ENCODE measurements around the gene NUP62. TPM values are rescaled to one million over a fixed set of nuclear protein-coding genes. Genes with fewer than 3 reads are reported as not detected.

Gene NUP62
- total RNA-seq, 1 experiment from 2014 or later: 87.8 TPM

- Histone ChIP-seq H3K36me3 (peaks cover 6% of the 10 kb centered on the region; the same call in 1 of the 2 replicates), H3K4me1 (no peaks in the 10 kb centered on the region), H3K9me3 (replicated peaks) (no peaks in the 10 kb centered on the region), H3K27me3 (no peaks in the 10 kb centered on the region), H3K4me3 (peak overlapping the region; percentile 95; the same call in 1 of the 2 replicates), H3K27ac (no peak overlapping the region)
- DNase-seq: no peak
Observed at GRCh38 chr19:49878744-49879070, 50.6 kb downstream of the NUP62 start.

GRCh38 chr19:49877879-49878743, 51.2 kb downstream of the NUP62 start:
- H3K36me3 ChIP-seq: peaks cover 6% of the 10 kb centered on the region; the same call in 1 of the 2 replicates

GRCh38 chr19:49877020-49877878, 52.1 kb downstream of the NUP62 start, which contains the start of the genes AKT1S1 and TBC1D17:
AKT1S1 (minus strand) TSS chr19:49877355; CDS start chr19:49873295, 4,060 bp downstream.
TBC1D17 (plus strand) TSS chr19:49877702; CDS start chr19:49877724, 22 bp downstream.
- H3K4me1 ChIP-seq: no peaks in the 10 kb centered on the region
- peak; percentile 99 for DNase-seq
- no peaks in the 10 kb centered on the region; the same call in 1 of the 2 replicates for H3K36me3 ChIP-seq
- peak within 1 kb of the TSS; percentile 98 for H3K27ac ChIP-seq
- H3K27me3 ChIP-seq: no peaks in the 10 kb centered on the region
- H3K9me3 ChIP-seq (replicated peaks): no peaks in the 10 kb centered on the region
- H3K4me3 ChIP-seq: peak within 1 kb of the TSS; percentile 95

More at GRCh38 chr19:49877879-49878743, 51.2 kb downstream of the NUP62 start:
- H3K9me3 ChIP-seq (replicated peaks): no peaks in the 10 kb centered on the region
- peak; percentile 98 for DNase-seq
- H3K27ac ChIP-seq: peak overlapping the region; percentile 98
- no peaks in the 10 kb centered on the region for H3K27me3 ChIP-seq
- peak overlapping the region; percentile 95 for H3K4me3 ChIP-seq
- no peaks in the 10 kb centered on the region for H3K4me1 ChIP-seq

- Histone ChIP-seq H3K27me3 (no peaks in the 10 kb centered on the region), H3K9me3 (replicated peaks) (no peaks in the 10 kb centered on the region), H3K4me1 (no peaks in the 10 kb centered on the region), H3K36me3 (no peaks in the 10 kb centered on the region; the same call in 1 of the 2 replicates), H3K27ac (peak overlapping the region; percentile 98), H3K4me3 (peak overlapping the region; percentile 95)
- DNase-seq: peak; percentile 98 to 99
Observed at GRCh38 chr19:49876422-49877019, 52.8 kb downstream of the NUP62 start.

- H3K36me3 ChIP-seq: no peaks in the 10 kb centered on the region; the same call in 1 of the 2 replicates
- H3K4me3 ChIP-seq: peak overlapping the region; percentile 95
- DNase-seq: peak; percentile 69 to 78
- no peaks in the 10 kb centered on the region for H3K9me3 ChIP-seq (replicated peaks)
- no peaks in the 10 kb centered on the region for H3K4me1 ChIP-seq
- no peaks in the 10 kb centered on the region for H3K27me3 ChIP-seq
- H3K27ac ChIP-seq: peak overlapping the region; percentile 98
Observed at GRCh38 chr19:49875857-49876421, 53.4 kb downstream of the NUP62 start.

GRCh38 chr19:49875177-49875576, 54.1 kb downstream of the NUP62 start:
- Histone ChIP-seq H3K9me3 (replicated peaks) (no peaks in the 10 kb centered on the region), H3K27ac (no peak overlapping the region), H3K36me3 (no peaks in the 10 kb centered on the region; the same call in 1 of the 2 replicates), H3K27me3 (no peaks in the 10 kb centered on the region), H3K4me1 (no peaks in the 10 kb centered on the region), H3K4me3 (no peak overlapping the region)
- no peak for DNase-seq

GRCh38 chr19:49874503-49875157, 54.7 kb downstream of the NUP62 start:
- H3K27ac ChIP-seq: no peak overlapping the region
- H3K36me3 ChIP-seq: no peaks in the 10 kb centered on the region
- no peak for DNase-seq
- no peaks in the 10 kb centered on the region for H3K9me3 ChIP-seq (replicated peaks)
- no peaks in the 10 kb centered on the region for H3K27me3 ChIP-seq
- no peak overlapping the region for H3K4me3 ChIP-seq
- H3K4me1 ChIP-seq: no peaks in the 10 kb centered on the region

- Histone ChIP-seq H3K4me3 (no peak overlapping the region), H3K4me1 (no peaks in the 10 kb centered on the region), H3K27ac (no peak overlapping the region), H3K27me3 (no peaks in the 10 kb centered on the region), H3K9me3 (replicated peaks) (no peaks in the 10 kb centered on the region), H3K36me3 (no peaks in the 10 kb centered on the region)
- DNase-seq: no peak
Observed at GRCh38 chr19:49873834-49874233, 55.5 kb downstream of the NUP62 start.

- no peaks in the 10 kb centered on the region for H3K4me1 ChIP-seq
- H3K36me3 ChIP-seq: no peaks in the 10 kb centered on the region
- no peaks in the 10 kb centered on the region for H3K9me3 ChIP-seq (replicated peaks)
- no peak overlapping the region for H3K27ac ChIP-seq
- no peak overlapping the region for H3K4me3 ChIP-seq
- no peaks in the 10 kb centered on the region for H3K27me3 ChIP-seq
- DNase-seq: no peak
Observed at GRCh38 chr19:49873129-49873521, 56.2 kb downstream of the NUP62 start.

GRCh38 chr19:49872245-49873128, 56.8 kb downstream of the NUP62 start:
- H3K27me3 ChIP-seq: no peaks in the 10 kb centered on the region
- no peak for DNase-seq
- no peaks in the 10 kb centered on the region for H3K9me3 ChIP-seq (replicated peaks)
- H3K27ac ChIP-seq: no peak overlapping the region
- no peak overlapping the region for H3K4me3 ChIP-seq
- H3K4me1 ChIP-seq: no peaks in the 10 kb centered on the region
- H3K36me3 ChIP-seq: no peaks in the 10 kb centered on the region

GRCh38 chr19:49871349-49871985, 57.8 kb downstream of the NUP62 start:
- Histone ChIP-seq H3K9me3 (replicated peaks) (no peaks in the 10 kb centered on the region), H3K27ac (no peak overlapping the region), H3K4me1 (peaks cover 1% of the 10 kb centered on the region; the same call in 1 of the 2 replicates), H3K4me3 (no peak overlapping the region), H3K36me3 (no peaks in the 10 kb centered on the region), H3K27me3 (no peaks in the 10 kb centered on the region)
- no peak for DNase-seq

- Histone ChIP-seq H3K36me3 (no peaks in the 10 kb centered on the region), H3K9me3 (replicated peaks) (no peaks in the 10 kb centered on the region), H3K27me3 (no peaks in the 10 kb centered on the region), H3K4me3 (peak overlapping the region; percentile 57), H3K27ac (no peak overlapping the region; the same call in 1 of the 2 replicates), H3K4me1 (peaks cover 7% of the 10 kb centered on the region; the same call in 1 of the 2 replicates)
- no peak for DNase-seq
Observed at GRCh38 chr19:49870309-49870901, 58.9 kb downstream of the NUP62 start.
